ENCODE results near the gene BOLA3.
A peak's percentile ranks its signal among the peaks of the same experiment; 100 is the strongest.
"Not testable (repeated sequence)": the region's sequence is repeated elsewhere in the genome, so short reads cannot be mapped to it uniquely, and the experiment has no call there.

BOLA3 gene

DNA sequence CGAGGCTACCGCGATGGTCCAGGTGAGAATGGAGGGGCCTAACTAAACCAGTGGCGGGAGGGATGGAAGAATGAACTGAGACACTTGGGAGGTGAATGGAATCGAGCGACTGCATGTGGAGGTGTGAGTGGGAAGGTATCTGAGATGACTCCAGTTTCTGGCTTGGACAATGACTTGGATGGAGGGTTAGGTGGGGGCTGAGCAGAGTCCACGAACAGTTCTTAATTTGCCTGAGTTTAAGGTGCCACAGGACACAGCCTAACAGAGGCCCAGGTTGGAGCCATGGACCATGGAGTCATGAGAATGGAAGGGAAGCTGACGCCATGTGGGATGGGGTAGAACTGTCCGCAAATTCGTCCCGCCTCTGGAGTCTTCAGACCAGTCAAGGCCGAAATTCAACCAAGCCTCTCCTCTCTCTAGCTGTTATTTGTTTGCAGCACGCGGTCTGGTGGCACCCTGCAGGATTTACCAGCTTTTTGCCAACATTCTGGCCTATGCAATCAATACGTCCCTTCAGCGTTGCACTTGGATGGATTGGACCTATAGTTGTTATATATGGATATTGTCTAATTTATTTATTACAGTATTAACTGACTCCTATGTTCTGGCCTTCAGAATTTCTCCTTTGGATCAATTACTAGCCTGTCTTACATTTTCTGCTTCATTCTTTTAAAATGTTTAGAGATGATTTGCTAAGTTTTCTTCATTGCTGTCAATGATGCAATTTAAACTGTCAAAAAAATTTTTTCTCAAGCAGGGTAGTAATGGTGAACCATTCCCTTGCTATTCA lies 940 bp upstream of the BOLA3 start:
- no peak for DNase-seq (ENCODE audit: low read depth in 2 of 2)

- DNase-seq (ENCODE audit: low read depth in 2 of 2) = no peak
These were observed 584 bp downstream of the BOLA3 start for GRCh38 chr2:74146929-74147726.

GRCh38 chr2:74142340-74142739 lies 5.4 kb downstream of the BOLA3 start:
- no peak for DNase-seq (ENCODE audit: low read depth in 2 of 2)

- DNase-seq (ENCODE audit: low read depth in 2 of 2) = no peak
These were observed 8.9 kb downstream of the BOLA3 start for GRCh38 chr2:74138600-74139323.

- no peak for DNase-seq (ENCODE audit: low read depth in 2 of 2)
These were observed 9.8 kb downstream of the BOLA3 start for GRCh38 chr2:74137651-74138599.

DNA sequence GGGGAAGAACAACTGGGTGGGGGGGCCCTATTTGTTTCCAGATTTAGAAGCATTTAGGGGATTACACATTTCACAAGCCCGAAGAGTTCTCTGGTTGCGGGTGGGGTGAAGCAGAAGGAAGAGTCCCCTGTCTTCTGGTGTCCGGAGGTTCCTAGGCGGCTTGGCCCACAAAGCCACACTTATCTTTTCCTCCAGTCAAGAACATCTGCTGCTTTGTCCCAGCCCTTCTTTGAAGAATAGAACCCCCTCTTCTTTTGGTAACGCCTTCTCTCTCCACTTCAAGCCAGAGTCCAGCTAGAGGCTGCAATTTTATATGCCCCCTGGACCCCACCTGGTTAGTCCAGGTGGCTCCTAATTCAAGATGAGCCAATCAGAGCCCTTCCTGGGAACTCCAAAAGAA lies 15.8 kb downstream of the BOLA3 start:
- DNase-seq (ENCODE audit: low read depth in 2 of 2) = no peak

GRCh38 chr2:74130211-74130995 lies 17.3 kb downstream of the BOLA3 start:
- DNase-seq (ENCODE audit: low read depth in 2 of 2) = no peak

DNA sequence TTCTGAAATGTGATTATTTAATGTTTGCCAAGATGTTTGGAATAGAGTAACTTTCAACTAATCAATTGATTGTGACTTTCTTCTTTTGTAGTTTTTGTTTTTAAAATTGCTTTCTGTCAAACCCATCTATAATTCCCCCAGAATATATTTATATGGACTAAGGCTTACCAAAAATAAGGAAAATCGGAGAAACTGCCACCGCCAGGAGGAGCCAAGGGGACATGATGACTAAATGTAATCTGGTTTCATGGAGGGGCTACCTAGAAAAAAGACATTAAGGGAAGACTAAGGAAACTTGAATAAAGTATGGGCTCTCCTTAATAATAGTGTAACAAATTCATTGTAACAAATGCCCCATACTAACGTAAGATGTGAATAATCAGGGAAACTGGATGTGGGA lies 19.5 kb downstream of the BOLA3 start:
- no peak for DNase-seq (ENCODE audit: low read depth in 2 of 2)

DNA sequence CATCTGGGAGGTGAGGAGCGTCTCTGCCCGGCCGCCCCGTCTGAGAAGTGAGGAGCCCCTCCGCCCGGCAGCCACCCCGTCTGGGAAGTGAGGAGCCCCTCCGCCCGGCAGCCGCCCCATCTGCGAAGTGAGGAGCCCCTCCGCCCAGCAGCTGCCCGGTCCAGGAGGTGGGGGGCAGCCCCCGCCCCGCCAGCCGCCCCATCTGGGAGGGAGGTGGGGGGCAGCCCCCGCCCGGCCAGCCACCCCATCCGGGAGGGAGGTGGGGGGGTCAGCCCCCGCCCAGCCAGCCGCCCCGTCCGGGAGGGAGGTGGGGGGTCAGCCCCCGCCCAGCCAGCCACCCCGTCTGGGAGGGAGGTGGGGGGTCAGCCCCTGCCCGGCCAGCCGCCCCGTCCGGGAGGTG lies 23.8 kb downstream of the BOLA3 start:
- not testable (repeated sequence) for DNase-seq (ENCODE audit: low read depth in 2 of 2)

DNA sequence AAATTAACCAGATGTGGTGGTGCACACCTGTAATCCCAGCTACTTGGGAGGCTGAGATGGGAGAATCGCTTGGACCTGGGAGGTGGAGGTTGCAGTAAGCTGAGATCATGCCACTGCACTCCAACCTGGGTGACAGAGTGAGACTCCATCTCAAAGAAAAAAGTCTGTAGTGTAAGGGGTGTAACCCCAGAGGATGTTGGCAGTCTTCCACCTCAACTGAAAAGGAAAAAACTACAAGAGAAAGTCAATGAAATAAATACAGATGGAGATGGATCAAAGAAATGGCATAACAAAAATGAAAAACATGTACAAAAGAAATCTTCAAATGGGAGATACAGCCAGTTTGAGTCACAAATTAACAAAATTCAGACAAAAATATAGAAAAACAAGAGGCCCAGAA lies 25.9 kb downstream of the BOLA3 start:
- not testable (repeated sequence) for DNase-seq (ENCODE audit: low read depth in 2 of 2)

GRCh38 chr2:74119912-74120825 lies 27.5 kb downstream of the BOLA3 start:
- DNase-seq (ENCODE audit: low read depth in 2 of 2) = peak; percentile 39

DNA sequence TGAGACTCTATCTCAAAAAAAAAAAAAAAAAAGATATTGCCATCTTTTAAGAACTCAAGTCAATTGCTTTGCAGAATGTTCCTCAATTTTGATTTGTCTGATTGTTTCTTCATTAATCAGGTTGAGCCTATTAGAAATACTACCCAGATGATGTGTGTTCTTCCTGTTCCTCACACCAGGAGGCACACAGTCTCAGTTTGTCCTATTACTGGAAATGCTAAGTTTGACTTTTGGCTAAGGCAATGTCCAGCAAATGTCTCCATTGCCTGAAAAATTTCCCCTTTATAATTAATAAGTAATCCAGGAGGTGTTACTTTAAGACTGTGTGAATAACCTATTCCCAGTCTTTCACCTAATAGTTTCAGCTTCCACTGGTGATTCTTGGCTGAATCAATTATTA lies 28.4 kb downstream of the BOLA3 start:
- no peak for DNase-seq (ENCODE audit: low read depth in 2 of 2)

- no peak for DNase-seq (ENCODE audit: low read depth in 2 of 2)
These were observed 36.3 kb downstream of the BOLA3 start for GRCh38 chr2:74111380-74111779.

GRCh38 chr2:74110537-74110936 lies 37.2 kb downstream of the BOLA3 start:
- no peak for DNase-seq (ENCODE audit: low read depth in 2 of 2)

- no peak for DNase-seq (ENCODE audit: low read depth in 2 of 2)
These were observed 38.2 kb downstream of the BOLA3 start for GRCh38 chr2:74109551-74109950.

DNA sequence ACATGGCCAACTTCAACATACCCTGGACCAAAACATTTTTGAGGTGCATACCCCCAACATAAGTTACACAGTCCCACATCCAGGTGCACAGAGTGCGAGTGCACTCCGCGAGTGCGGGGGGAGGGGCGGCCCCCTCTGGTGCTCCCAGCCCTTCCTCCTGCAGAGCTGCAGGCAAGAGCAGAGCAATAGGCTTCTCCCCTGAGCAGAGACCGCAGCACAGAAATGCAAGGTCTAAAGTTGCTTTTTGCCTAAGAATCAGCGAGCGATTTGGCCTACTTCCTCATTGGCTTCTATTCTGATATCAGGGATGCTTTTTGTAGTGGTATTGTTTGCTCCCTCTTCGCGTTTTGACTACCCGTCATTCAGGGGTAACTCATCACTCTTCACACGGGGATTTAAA lies 40.6 kb downstream of the BOLA3 start:
- DNase-seq (ENCODE audit: low read depth in 2 of 2) = no peak

DNA sequence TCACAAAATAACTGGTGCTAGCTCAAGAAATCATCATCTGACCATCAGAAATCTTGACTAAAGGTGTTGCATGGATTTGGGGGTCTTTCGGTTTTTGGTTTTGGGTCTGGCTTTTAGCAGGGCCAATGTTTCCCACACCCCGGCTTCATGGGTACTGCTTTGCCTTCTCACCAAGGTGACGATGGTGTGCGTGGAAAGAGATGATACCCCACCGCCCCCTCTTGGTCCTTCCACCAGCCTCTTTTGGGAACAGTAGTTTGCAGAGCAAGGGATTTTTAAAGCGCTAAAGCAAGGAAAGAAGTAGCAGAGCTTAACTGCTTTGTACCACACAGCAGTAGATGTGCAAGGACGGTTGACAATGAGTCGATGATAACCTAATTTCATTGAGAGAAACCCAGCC lies 42.3 kb downstream of the BOLA3 start:
- DNase-seq (ENCODE audit: low read depth in 2 of 2) = no peak

GRCh38 chr2:74104839-74105238 lies 42.9 kb downstream of the BOLA3 start:
- DNase-seq (ENCODE audit: low read depth in 2 of 2) = no peak

- DNase-seq (ENCODE audit: low read depth in 2 of 2) = no peak
These were observed 43.9 kb downstream of the BOLA3 start for GRCh38 chr2:74103763-74104162.
